GM10266 (cell line): ENCODE data around the gene VKORC1.

Experiments used
- DNase-seq: peaks from one replicate; pipeline ENCODE4 v3.0.0; 2012; ENCODE audit errors: extremely low spot score
- TF ChIP-seq, protein P1 (sequence below): IDR thresholded peaks from 2 replicates; pipeline ENCODE4 v1.5.1; 2012; ENCODE audit warnings: mild to moderate bottlenecking, low read depth; ENCODE audit not compliant: control insufficient read depth, insufficient read depth; ENCODE audit errors: missing control alignments

VKORC1 gene

DNA sequence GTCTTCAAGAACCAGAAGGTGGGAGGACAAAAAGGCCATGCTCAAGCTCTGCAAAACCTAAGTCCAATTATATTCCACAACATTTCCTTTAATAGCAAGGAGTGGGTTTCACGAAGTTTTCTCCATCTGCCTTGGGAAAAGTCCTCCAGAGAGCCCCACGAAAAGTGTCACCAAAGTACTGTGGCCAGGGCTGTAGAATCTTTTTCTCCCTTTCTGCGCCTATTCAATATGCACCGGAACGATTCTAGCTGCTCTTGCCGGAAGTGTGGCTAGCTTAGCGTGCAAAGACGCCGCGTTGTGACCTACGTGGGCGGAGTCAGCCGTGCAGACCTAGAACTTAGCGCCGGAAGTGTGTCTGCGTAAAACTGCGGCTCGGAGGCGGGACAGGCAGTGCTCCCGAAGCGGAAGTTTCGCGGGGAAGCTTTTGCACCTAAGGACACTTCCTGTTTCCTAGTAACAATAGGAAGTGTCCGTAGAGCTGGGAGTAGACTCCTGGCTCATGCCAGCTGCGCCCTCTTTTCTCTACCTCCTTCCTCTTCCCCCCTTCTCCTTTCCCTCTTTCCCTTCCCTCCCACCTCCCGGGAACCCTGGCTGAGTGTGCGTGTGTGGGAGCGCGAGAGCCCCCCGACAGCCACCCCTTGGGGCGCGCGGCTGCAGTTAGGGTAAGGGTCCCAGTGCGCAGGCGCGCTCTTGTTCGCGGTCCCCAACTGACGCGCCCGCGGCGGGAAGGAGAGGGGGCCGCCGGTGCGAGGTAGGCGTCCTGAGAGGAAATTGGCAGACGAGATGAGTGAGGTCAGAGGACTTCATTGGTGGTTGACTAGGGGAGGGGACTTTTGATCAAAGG is 20.4 kb downstream of the VKORC1 start, which contains the start of the genes ZNF646 and ZNF668:
Gene ZNF646 (plus strand): TSS at position 453 of the 844 bp plus-strand sequence. CDS start 1,903 bp downstream, outside the sequence.
Gene ZNF668 (minus strand): TSS at position 271 of the 844 bp plus-strand sequence. CDS start 9,781 bp downstream, outside the sequence.
- DNase-seq, result peak; percentile 98
- TF ChIP-seq, protein P1, sequence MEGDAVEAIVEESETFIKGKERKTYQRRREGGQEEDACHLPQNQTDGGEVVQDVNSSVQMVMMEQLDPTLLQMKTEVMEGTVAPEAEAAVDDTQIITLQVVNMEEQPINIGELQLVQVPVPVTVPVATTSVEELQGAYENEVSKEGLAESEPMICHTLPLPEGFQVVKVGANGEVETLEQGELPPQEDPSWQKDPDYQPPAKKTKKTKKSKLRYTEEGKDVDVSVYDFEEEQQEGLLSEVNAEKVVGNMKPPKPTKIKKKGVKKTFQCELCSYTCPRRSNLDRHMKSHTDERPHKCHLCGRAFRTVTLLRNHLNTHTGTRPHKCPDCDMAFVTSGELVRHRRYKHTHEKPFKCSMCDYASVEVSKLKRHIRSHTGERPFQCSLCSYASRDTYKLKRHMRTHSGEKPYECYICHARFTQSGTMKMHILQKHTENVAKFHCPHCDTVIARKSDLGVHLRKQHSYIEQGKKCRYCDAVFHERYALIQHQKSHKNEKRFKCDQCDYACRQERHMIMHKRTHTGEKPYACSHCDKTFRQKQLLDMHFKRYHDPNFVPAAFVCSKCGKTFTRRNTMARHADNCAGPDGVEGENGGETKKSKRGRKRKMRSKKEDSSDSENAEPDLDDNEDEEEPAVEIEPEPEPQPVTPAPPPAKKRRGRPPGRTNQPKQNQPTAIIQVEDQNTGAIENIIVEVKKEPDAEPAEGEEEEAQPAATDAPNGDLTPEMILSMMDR, result no peak

DNA sequence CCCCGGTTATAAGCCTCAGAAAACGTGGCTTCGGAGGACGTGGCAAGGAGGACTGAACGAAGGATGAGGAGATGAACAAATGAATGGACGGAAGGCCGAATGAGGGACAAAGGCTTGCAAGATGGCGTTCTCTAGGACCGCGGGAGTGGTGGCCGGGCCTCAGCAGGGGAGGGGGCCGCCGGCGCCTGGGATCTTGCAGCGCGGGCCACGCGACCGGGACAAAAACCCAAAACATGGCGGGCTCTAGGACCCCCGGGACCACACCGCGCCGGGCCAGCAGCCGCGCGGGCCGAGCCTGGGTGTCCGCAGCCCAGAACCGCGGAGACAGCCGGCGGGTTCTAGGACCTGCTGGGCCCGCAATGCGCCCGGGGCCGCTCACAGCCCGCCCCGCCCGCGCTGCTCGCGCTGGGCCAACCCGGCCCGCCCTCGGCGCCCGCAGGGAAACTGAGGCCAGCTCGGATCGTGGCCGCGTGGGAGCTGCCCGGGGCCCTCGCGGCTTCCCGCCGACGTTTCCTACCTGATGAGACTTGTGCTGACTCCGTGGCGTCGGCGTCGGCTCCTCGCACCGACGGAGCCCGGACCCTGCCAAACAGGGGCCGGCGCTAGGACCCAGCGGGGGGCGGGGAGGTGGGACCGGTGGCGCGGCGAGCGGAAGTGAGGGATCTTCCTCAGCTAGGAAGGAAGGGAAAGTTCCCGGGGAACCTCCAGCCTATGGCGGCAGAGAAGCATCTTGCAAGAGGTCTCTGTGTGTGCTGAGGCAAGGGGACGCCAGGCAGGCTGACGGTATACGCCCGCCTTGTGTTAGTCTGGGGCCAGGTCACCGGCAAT is 21.2 kb downstream of the VKORC1 start:
- TF ChIP-seq, protein P1, result no peak
- DNase-seq, result peak; percentile 93

DNA sequence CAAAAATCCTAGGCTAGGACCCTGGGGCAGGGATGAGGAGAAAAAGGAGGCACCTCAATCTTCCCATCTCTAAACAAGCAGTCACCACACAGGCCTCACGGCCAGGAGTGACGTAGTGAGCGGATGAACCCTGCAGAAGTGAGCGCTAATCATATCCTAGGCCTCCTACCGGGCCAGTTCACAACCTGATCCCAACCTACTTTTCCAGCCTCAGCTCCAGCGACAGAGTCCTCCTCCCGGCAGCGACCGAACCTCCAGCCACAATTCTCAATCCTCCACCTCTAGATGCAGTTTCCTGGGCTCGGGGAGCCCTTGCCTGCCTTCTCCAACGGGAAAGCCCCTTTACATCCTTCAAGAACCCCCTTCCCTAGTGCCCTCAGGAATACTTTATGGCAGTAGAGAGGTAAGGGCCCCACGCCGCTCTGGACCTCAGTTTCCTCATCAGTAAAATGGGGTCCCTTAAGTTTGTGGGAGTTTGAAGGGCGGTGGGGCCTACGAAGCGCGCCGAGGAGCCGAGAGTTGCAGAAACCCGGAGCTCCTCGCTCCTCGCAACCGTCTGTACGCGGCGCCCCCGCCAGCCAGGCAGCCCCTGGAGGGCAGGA is 22.0 kb downstream of the VKORC1 start:
- TF ChIP-seq, protein P1, result no peak
- DNase-seq, result peak; percentile 57

DNA sequence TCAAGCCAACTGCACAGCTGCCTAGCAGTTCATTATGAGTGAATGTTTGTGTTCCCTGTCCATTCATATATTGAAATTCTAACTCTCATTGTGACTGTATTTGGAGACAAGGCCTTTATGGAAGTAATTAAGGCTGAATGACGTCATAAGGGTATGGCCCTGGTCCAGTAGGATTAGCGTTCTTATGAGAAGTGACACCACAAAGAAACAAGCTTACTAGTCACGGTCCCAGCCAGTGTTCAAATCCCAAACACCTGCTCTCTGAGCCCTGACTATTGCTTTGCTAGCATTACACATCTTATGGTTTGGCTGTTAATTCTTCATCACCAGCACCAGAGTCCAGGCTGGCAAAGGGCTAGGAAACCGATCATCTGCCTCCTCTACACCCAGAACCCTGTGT is 22.7 kb downstream of the VKORC1 start:
- no peak for DNase-seq
- TF ChIP-seq, protein P1, result no peak

DNA sequence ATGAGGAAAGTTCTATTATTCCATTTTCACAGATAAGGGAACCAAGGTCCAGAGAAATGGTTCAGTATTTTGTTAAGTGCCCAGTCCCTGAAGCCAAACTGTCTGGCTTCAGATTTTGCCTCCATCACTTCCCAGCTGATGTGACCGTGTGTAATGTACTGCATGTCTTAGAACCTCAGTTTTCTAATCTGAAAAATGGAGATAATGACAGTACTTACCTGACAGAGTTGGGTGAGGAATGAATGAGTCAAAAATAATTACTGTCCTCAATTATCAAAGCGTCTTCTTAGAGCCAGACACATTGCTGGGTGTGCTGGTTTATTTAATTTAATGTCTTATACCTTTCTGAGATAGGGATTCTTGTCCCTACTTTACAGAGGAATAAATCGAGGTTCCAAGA is 27.3 kb downstream of the VKORC1 start:
- TF ChIP-seq, protein P1, result no peak
- DNase-seq, result no peak

DNA sequence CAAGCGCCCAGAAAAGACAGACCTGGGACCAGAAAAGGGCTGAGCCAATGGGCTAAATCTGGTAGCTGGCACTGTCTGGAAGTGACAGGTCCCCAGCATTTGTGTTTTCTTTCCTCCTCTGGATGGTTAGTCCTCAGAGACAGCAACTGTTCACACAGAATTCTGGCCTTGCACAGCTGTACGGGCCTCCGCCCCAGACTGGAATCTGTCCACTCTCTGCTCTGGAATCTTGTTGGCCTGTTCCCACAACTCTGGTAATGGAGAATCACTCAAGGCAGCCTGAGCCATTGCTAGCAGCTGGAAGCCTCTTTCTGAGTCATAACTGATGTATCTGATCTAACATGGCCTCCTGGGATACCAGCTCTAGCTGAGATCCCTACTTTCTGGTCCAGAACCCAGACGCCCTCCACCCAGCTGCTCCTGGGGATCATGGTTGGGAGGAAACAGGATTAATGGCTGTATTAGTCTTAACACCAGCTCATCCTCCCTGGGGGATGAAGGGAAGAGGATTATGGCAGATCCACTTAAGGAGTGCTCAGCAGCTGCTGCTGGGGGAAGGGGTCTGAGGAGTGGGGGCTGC is 29.6 kb downstream of the VKORC1 start:
- TF ChIP-seq, protein P1, result no peak
- no peak for DNase-seq
